Measurements from ENCODE around the gene KCNJ9. TPM values are rescaled to one million over a fixed set of nuclear protein-coding genes. Genes with fewer than 3 reads are reported as not detected.

Gene KCNJ9
- total and polyA plus RNA-seq, 2 of the 13 experiments (the other 11 are each of a cell fraction or from before 2014, with no cell fraction given) = not detected

DNA sequence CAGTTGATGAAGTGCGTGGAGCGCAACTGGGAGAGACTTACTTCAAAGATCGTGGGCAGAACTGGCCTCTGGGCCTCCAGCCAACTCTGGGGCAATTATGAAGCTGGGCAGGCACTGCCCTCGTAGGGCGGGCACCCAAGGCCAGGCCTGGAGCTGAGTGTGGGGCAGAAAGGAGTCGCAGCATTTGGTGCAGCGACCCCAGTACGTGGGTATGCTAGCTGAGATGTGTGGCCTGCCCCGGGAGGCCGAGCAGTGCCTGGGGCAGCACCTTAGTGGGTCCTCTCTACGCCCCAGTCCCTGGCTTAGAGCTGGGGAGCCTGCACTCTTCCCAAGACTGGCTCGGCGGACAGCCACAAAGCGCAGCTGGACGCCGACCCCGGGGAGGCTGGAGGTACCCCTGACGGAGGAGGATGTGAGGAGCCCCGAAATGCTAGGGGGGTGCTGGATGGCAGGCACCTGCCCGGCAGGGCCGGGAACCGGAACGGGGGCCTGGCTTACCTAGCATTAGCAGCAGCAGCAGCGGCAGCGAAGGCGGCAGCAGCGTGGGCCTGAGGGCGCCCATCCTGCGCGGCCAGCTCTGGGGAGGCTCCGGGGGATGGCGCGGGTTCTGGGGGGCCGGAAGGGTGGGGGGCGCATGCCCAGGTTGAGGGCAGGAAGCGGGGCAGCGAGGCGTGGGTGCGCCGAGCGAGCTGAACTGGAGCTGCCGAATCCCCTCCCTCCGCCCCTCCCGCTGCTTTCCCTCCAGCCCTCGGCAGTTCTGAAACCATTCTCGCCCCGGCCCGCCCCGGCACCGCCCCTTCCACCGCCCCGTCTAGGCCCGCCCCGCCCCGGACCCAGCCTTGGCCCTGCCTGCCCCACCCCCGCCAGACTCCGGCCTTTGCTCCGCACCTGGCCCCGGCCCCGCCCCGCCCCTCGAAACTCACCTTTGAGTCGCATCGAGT lies 16.8 kb downstream of the KCNJ9 start, which contains the start of gene IGSF8 (continued):
- TF ChIP-seq, protein P1, sequence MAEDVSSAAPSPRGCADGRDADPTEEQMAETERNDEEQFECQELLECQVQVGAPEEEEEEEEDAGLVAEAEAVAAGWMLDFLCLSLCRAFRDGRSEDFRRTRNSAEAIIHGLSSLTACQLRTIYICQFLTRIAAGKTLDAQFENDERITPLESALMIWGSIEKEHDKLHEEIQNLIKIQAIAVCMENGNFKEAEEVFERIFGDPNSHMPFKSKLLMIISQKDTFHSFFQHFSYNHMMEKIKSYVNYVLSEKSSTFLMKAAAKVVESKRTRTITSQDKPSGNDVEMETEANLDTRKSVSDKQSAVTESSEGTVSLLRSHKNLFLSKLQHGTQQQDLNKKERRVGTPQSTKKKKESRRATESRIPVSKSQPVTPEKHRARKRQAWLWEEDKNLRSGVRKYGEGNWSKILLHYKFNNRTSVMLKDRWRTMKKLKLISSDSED (CRISPR knock-in tag; IDR thresholded peaks at IDR 0.05) = no peak
- TF ChIP-seq ZKSCAN8 (CRISPR knock-in tag; IDR thresholded peaks at IDR 0.05; ENCODE audit: borderline replicate concordance) (no peak), HNRNPL (IDR thresholded peaks at IDR 0.05; ENCODE audit: low read depth, low read length) (peak; percentile 95), RELA (CRISPR knock-in tag; IDR thresholded peaks at IDR 0.05) (no peak), ZNF383 (CRISPR knock-in tag; IDR thresholded peaks at IDR 0.05; ENCODE audit: borderline replicate concordance) (no peak), GZF1 (CRISPR knock-in tag; IDR thresholded peaks at IDR 0.05) (no peak), MBNL3 (CRISPR knock-in tag; conservative IDR thresholded peaks at IDR 0.05) (no peak), ZNF367 (CRISPR knock-in tag; IDR thresholded peaks at IDR 0.05; ENCODE audit: borderline replicate concordance) (no peak), ZNF546 (CRISPR knock-in tag; conservative IDR thresholded peaks at IDR 0.05) (no peak), KAT7 (CRISPR knock-in tag; IDR thresholded peaks at IDR 0.05; ENCODE audit: borderline replicate concordance) (no peak), ZNF660 (CRISPR knock-in tag; IDR thresholded peaks at IDR 0.05; ENCODE audit: borderline replicate concordance, low read depth) (no peak)
- TF ChIP-seq, protein P2, sequence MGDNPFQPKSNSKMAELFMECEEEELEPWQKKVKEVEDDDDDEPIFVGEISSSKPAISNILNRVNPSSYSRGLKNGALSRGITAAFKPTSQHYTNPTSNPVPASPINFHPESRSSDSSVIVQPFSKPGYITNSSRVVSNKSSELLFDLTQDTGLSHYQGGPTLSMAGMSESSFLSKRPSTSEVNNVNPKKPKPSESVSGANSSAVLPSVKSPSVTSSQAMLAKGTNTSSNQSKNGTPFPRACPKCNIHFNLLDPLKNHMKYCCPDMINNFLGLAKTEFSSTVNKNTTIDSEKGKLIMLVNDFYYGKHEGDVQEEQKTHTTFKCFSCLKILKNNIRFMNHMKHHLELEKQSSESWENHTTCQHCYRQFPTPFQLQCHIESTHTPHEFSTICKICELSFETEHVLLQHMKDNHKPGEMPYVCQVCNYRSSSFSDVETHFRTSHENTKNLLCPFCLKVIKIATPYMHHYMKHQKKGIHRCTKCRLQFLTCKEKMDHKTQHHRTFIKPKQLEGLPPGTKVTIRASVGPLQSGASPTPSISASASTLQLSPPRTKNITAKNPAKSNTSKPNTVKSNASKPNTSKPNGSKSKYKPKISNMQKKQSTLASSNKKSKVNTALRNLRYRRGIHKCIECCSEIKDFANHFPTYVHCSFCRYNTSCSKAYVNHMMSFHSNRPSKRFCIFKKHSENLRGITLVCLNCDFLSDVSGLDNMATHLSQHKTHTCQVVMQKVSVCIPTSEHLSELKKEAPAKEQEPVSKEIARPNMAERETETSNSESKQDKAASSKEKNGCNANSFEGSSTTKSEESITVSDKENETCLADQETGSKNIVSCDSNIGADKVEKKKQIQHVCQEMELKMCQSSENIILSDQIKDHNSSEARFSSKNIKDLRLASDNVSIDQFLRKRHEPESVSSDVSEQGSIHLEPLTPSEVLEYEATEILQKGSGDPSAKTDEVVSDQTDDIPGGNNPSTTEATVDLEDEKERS (CRISPR knock-in tag; IDR thresholded peaks at IDR 0.05) = no peak
- TF ChIP-seq, protein P3, sequence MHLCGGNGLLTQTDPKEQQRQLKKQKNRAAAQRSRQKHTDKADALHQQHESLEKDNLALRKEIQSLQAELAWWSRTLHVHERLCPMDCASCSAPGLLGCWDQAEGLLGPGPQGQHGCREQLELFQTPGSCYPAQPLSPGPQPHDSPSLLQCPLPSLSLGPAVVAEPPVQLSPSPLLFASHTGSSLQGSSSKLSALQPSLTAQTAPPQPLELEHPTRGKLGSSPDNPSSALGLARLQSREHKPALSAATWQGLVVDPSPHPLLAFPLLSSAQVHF (CRISPR knock-in tag; IDR thresholded peaks at IDR 0.05) = no peak
- TF ChIP-seq, protein P4, sequence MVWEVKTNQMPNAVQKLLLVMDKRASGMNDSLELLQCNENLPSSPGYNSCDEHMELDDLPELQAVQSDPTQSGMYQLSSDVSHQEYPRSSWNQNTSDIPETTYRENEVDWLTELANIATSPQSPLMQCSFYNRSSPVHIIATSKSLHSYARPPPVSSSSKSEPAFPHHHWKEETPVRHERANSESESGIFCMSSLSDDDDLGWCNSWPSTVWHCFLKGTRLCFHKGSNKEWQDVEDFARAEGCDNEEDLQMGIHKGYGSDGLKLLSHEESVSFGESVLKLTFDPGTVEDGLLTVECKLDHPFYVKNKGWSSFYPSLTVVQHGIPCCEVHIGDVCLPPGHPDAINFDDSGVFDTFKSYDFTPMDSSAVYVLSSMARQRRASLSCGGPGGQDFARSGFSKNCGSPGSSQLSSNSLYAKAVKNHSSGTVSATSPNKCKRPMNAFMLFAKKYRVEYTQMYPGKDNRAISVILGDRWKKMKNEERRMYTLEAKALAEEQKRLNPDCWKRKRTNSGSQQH (CRISPR knock-in tag; IDR thresholded peaks at IDR 0.05; ENCODE audit: low read depth) = 0 out of 2 replicates have a peak, but pooled peaks have one; percentile 30
- TF ChIP-seq, protein P5, sequence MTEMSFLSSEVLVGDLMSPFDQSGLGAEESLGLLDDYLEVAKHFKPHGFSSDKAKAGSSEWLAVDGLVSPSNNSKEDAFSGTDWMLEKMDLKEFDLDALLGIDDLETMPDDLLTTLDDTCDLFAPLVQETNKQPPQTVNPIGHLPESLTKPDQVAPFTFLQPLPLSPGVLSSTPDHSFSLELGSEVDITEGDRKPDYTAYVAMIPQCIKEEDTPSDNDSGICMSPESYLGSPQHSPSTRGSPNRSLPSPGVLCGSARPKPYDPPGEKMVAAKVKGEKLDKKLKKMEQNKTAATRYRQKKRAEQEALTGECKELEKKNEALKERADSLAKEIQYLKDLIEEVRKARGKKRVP (CRISPR knock-in tag; IDR thresholded peaks at IDR 0.05) = no peak
- TF ChIP-seq, protein P6, sequence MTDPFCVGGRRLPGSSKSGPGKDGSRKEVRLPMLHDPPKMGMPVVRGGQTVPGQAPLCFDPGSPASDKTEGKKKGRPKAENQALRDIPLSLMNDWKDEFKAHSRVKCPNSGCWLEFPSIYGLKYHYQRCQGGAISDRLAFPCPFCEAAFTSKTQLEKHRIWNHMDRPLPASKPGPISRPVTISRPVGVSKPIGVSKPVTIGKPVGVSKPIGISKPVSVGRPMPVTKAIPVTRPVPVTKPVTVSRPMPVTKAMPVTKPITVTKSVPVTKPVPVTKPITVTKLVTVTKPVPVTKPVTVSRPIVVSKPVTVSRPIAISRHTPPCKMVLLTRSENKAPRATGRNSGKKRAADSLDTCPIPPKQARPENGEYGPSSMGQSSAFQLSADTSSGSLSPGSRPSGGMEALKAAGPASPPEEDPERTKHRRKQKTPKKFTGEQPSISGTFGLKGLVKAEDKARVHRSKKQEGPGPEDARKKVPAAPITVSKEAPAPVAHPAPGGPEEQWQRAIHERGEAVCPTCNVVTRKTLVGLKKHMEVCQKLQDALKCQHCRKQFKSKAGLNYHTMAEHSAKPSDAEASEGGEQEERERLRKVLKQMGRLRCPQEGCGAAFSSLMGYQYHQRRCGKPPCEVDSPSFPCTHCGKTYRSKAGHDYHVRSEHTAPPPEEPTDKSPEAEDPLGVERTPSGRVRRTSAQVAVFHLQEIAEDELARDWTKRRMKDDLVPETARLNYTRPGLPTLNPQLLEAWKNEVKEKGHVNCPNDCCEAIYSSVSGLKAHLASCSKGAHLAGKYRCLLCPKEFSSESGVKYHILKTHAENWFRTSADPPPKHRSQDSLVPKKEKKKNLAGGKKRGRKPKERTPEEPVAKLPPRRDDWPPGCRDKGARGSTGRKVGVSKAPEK (CRISPR knock-in tag; IDR thresholded peaks at IDR 0.05; ENCODE audit: borderline replicate concordance) = no peak
